Hepatocyte (in vitro differentiated cells): ENCODE measurements around the gene CACYBP. TPM values are rescaled to one million over a fixed set of nuclear protein-coding genes. Genes with fewer than 3 reads are reported as not detected.

ENCODE experiments used
- DNase-seq: peaks from one replicate; pipeline ENCODE4 v3.0.0-alpha.2; 2016; ENCODE audit warnings: low spot score
- H2AFZ ChIP-seq: fragments of 200-600 bp; sonication (generic); 2 replicates; pipeline ENCODE4 v1.6.0; 2016; ENCODE audit warnings: antibody characterized with exemption, mild to moderate bottlenecking
- H3K27ac ChIP-seq: fragments of 200-600 bp; sonication (generic); 2 replicates; pipeline ENCODE4 v1.5.1; 2016; ENCODE audit warnings: mild to moderate bottlenecking
- H3K27me3 ChIP-seq: fragments of 200-600 bp; sonication (generic); 2 replicates; pipeline ENCODE4 v1.6.1; 2016
- H3K36me3 ChIP-seq: fragments of 200-600 bp; sonication (generic); replicated peaks from 2 replicates; pipeline ENCODE4 v1.5.1; 2016; ENCODE audit warnings: low read depth; ENCODE audit not compliant: insufficient read depth
- H3K4me1 ChIP-seq: fragments of 200-600 bp; sonication (generic); 2 replicates; pipeline ENCODE4 v1.5.1; 2016; ENCODE audit warnings: mild to moderate bottlenecking, moderate library complexity; ENCODE audit not compliant: insufficient read depth
- H3K4me2 ChIP-seq: fragments of 200-600 bp; sonication (generic); 2 replicates; pipeline ENCODE4 v1.6.0; 2016
- H3K4me3 ChIP-seq: fragments of 200-600 bp; sonication (generic); 2 replicates; pipeline ENCODE4 v1.5.1; 2016; ENCODE audit warnings: mild to moderate bottlenecking
- H3K79me2 ChIP-seq: fragments of 200-600 bp; sonication (generic); 2 replicates; pipeline ENCODE4 v1.6.0; 2017; ENCODE audit warnings: mild to moderate bottlenecking
- H3K9me2 ChIP-seq: fragments of 200-600 bp; sonication (generic); replicated peaks from 2 replicates; pipeline ENCODE4 v1.6.0; 2017; ENCODE audit warnings: mild to moderate bottlenecking; ENCODE audit not compliant: insufficient read depth
- H3K9me3 ChIP-seq: fragments of 200-600 bp; sonication (generic); 2 replicates; pipeline ENCODE4 v1.5.1; 2016; ENCODE audit warnings: low read depth, mild to moderate bottlenecking
- H4K20me1 ChIP-seq: fragments of 200-600 bp; sonication (generic); 2 replicates; pipeline ENCODE4 v1.6.0; 2016; ENCODE audit warnings: mild to moderate bottlenecking; ENCODE audit not compliant: insufficient read depth, poor library complexity, severe bottlenecking
- EZH2 ChIP-seq: fragments of 200-600 bp; sonication (generic); IDR thresholded peaks from 2 replicates; pipeline ENCODE4 v1.6.1; 2016; ENCODE audit warnings: antibody characterized with exemption, mild to moderate bottlenecking, borderline replicate concordance
- EZH2phosphoT487 ChIP-seq: fragments of 200-600 bp; sonication (generic); IDR thresholded peaks from one replicate; pipeline ENCODE4 v1.6.1; 2018; ENCODE audit warnings: antibody characterized with exemption, mild to moderate bottlenecking, low read depth, moderate library complexity; ENCODE audit not compliant: unreplicated experiment, severe bottlenecking
- WGBS: methylation state at CpG from one replicate; pipeline ENCODE4 v1.1.6; 2016; ENCODE audit warnings: low lambda C conversion rate; ENCODE audit errors: missing lambda C conversion rate; 5-methylcytosine and 5-hydroxymethylcytosine counted together
- polyA plus RNA-seq: library from polyadenylated mRNA; unstranded; fragments of >200 nt; fragmentation: Nextera tagmentation; extraction: Ambion mirVana; gene quantifications from 2 replicates; pipeline ENCODE4 v1.2.1, GENCODE V29; 2016
- total RNA-seq: library from RNA; depleted of rRNA; stranded (reverse); fragments of >200 nt; gene quantifications from 2 replicates; pipeline ENCODE4 v1.2.3, GENCODE V29; 2014
- TF ChIP-seq, protein P1 (sequence below): fragments of 200-600 bp; sonication (generic); IDR thresholded peaks from 2 replicates; pipeline ENCODE4 v1.5.1; 2016; ENCODE audit warnings: antibody characterized with exemption, mild to moderate bottlenecking; ENCODE audit not compliant: poor library complexity

CACYBP gene
- total and polyA plus RNA-seq, 2 experiments from 2014 or later = 79.6 to 81.7 TPM

DNA sequence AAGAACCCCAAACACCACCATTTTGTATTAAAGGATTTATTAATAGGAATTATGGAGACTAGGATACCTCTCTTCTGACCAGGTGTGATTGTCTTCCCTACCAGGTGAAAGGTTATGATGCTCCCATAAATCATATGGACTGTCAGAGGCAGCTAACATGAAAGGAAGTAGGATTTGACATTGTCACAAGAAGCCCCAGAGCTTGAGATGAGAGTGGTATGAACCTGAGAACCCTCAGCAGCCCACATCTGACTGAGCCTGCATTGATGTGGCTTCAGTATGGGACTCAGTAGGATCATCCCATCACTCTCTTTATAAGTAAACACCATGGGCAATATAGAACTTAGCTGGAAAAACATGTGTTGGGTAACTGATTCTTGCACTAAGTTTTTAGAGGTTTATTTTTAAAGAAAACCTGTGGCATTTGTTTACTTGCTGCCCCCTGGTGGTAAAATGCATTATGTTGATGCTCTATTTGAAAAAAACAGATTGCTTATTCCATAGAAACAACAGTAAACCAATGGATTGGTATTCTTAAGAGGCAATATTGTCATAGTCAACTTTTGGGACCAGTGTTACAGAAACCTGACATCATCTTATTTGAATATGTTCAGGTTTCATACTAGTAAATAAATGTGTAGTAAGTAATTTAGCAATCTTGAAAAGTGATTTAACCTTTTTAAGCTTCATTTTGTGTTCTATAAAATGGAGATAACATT lies 16.6 kb upstream of the CACYBP start:
- no peak overlapping the region for H2AFZ ChIP-seq
- TF ChIP-seq, protein P1, sequence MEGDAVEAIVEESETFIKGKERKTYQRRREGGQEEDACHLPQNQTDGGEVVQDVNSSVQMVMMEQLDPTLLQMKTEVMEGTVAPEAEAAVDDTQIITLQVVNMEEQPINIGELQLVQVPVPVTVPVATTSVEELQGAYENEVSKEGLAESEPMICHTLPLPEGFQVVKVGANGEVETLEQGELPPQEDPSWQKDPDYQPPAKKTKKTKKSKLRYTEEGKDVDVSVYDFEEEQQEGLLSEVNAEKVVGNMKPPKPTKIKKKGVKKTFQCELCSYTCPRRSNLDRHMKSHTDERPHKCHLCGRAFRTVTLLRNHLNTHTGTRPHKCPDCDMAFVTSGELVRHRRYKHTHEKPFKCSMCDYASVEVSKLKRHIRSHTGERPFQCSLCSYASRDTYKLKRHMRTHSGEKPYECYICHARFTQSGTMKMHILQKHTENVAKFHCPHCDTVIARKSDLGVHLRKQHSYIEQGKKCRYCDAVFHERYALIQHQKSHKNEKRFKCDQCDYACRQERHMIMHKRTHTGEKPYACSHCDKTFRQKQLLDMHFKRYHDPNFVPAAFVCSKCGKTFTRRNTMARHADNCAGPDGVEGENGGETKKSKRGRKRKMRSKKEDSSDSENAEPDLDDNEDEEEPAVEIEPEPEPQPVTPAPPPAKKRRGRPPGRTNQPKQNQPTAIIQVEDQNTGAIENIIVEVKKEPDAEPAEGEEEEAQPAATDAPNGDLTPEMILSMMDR = peak; percentile 65
- no peak for TF ChIP-seq EZH2

DNA sequence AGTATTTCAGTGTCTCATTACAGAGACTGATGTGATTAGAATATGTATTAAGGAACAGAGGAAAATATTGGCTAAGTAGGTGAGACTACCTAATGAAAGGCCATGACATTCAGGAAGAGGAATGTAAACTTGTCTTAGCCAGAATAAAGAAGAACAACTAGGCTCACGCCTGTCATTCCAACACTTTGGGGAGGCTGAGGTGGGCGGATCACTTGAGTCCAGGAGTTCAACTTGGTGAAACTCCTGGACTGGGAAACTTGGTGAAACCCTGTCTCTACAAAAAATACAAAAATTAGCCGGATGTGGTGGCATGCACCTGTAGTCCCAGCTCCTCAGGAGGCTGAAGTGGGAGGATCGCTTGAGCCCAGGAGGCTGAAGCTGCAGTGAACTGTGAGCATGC lies 14.8 kb upstream of the CACYBP start:
- Histone ChIP-seq H3K4me1 (no peaks in the 10 kb centered on the region), H3K4me3 (no peak overlapping the region), H3K36me3 (no peaks in the 10 kb centered on the region), H3K4me2 (no peak overlapping the region), H3K27me3 (no peaks in the 10 kb centered on the region), H3K9me2 (no peaks in the 10 kb centered on the region), H3K27ac (no peak overlapping the region), H4K20me1 (no peaks in the 10 kb centered on the region), H3K9me3 (no peaks in the 10 kb centered on the region), H3K79me2 (no peaks in the 10 kb centered on the region), H2AFZ (no peak overlapping the region)
- WGBS = 92% methylated on average over 4 of the region's 4 CpGs
- DNase-seq = no peak
- no peak for TF ChIP-seq EZH2
- TF ChIP-seq, protein P1 = no peak
- no peak for TF ChIP-seq EZH2phosphoT487

More for the DNA sequence above, 16.6 kb upstream of the CACYBP start:
- no peaks in the 10 kb centered on the region for H3K9me3 ChIP-seq
- H3K27me3 ChIP-seq = no peaks in the 10 kb centered on the region
- H3K4me1 ChIP-seq = no peaks in the 10 kb centered on the region
- H3K4me3 ChIP-seq = no peak overlapping the region
- H3K4me2 ChIP-seq = no peak overlapping the region
- no peaks in the 10 kb centered on the region for H3K9me2 ChIP-seq
- no peaks in the 10 kb centered on the region for H3K36me3 ChIP-seq
- no peak overlapping the region for H3K27ac ChIP-seq
- peak; percentile 69 for DNase-seq
- H4K20me1 ChIP-seq = no peaks in the 10 kb centered on the region
- no peaks in the 10 kb centered on the region for H3K79me2 ChIP-seq

DNA sequence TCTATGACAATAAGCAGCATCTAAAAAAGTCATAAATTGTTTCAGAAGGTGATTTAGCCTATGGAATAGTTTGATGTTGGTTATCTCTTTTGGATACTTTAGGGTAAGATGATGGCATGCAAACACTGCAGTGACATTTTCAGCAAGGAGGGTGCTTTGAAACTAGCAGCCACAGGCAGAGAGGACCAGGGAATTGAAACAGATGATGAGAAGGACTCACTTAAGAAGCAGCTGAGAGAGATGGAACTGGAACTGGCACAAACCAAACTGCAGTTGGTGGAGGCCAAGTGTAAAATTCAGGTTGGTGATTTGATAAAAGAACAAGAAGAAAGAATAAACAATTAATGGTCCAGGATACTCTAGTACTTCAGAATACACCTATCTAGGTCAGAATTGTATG lies 11.2 kb upstream of the CACYBP start:
- no peaks in the 10 kb centered on the region for H3K9me2 ChIP-seq
- no peak overlapping the region for H2AFZ ChIP-seq
- H3K27me3 ChIP-seq = no peaks in the 10 kb centered on the region
- no peaks in the 10 kb centered on the region for H3K79me2 ChIP-seq
- H3K36me3 ChIP-seq = no peaks in the 10 kb centered on the region
- no peaks in the 10 kb centered on the region for H3K9me3 ChIP-seq
- no peak overlapping the region for H3K4me3 ChIP-seq
- no peak overlapping the region for H3K27ac ChIP-seq
- TF ChIP-seq, protein P1 = no peak
- no peak for TF ChIP-seq EZH2
- TF ChIP-seq EZH2phosphoT487 = no peak
- H4K20me1 ChIP-seq = no peaks in the 10 kb centered on the region
- no peaks in the 10 kb centered on the region for H3K4me1 ChIP-seq
- H3K4me2 ChIP-seq = no peak overlapping the region
- DNase-seq = no peak

DNA sequence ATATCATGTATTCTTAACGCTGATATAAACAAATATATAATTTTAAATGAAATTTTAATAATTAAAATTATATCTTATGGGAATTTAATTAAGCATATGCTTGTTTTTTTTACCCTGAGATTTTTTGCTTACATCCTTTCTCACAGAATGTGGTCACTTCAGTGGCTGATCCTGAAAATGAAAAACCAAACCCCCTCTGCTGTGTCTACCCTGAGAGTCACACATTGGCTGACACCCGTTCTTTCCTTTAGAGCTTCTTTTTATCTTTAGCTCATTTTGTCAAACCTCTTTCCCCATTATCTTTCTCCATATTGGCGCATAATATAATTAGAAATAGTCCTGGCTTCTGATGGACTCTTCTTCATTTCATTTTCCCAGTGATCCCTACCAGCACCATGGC lies 10.8 kb upstream of the CACYBP start:
- Histone ChIP-seq H3K9me2 (no peaks in the 10 kb centered on the region), H2AFZ (no peak overlapping the region), H3K79me2 (no peaks in the 10 kb centered on the region), H4K20me1 (no peaks in the 10 kb centered on the region), H3K4me3 (no peak overlapping the region), H3K9me3 (no peaks in the 10 kb centered on the region), H3K4me1 (no peaks in the 10 kb centered on the region), H3K36me3 (no peaks in the 10 kb centered on the region), H3K27me3 (no peaks in the 10 kb centered on the region), H3K27ac (no peak overlapping the region), H3K4me2 (no peak overlapping the region)
- TF ChIP-seq EZH2phosphoT487 (no peak), EZH2 (no peak)
- TF ChIP-seq, protein P1 = no peak
- no peak for DNase-seq
- 94% methylated on average over 3 of the region's 3 CpGs for WGBS
